Measurements from ENCODE around the gene CCDC24. TPM values are rescaled to one million over a fixed set of nuclear protein-coding genes. Genes with fewer than 3 reads are reported as not detected.

Gene CCDC24
- total and polyA plus RNA-seq, 4 donors = 0.92 to 4.2 (median 2.3) TPM

DNA sequence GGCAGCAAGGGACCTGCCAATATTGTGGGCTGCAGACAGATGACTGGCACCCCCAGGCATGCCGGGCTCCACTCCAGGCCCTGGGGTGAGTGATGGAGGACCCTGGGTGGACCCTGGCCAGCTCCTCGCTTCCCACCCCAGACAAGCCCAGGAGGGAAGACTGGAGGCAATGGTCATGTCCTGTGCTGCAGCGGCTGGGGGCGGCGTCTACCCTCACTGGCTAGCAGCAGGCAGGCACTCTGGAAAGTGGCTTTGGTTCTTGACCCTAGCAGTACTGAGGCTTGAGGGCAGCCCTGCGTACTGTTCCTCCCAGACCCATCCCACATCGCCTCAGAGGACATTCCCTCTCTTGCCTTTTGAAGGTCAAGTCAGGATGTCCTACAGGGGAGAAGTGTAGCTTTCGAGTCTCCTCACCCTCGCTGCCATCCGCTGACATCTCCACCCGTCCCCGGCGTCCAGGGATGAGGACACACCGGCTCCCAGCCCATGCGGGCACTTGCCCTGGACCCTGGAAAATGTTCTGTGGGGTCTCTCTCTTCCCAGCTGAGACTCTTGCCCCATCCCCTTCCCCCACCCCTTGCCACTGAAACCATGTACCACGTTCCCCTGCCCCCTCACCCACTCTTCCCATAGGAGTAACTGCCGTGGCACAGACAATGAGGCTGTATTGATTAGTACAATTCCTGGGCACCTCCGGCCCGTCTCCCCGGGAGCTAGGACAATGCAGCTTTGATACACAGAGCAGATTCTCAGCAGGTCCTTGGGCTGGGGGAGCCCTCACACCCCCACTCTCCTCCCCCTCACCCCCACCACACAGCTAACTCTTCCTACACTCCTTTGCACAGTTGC is 24.9 kb downstream of the CCDC24 start:
- Histone ChIP-seq H3K4me1 (ENCODE audit: control insufficient read depth in 4 of 4, insufficient read depth in 4 of 4, low read length in 3 of 4) (no peaks in the 10 kb centered on the region), H3K9me3 (ENCODE audit: control insufficient read depth in 4 of 4, low read length in 3 of 4) (no peaks in the 10 kb centered on the region), H3K27ac (ENCODE audit: low read depth in 1 of 2, low read length in 2 of 2) (no peak overlapping the region), H3K36me3 (ENCODE audit: control insufficient read depth in 4 of 4, insufficient read depth in 3 of 4, low read depth in 1 of 4, low read length in 3 of 4) (no peaks in the 10 kb centered on the region), H3K27me3 (ENCODE audit: control insufficient read depth in 4 of 4, insufficient read depth in 4 of 4, low read length in 3 of 4) (no peaks in the 10 kb centered on the region), H3K9ac (ENCODE audit: low read depth in 1 of 2, low read length in 2 of 2) (no peak overlapping the region), H3K4me3 (ENCODE audit: low read depth in 1 of 3, low read length in 3 of 3) (no peak overlapping the region)
- WGBS = 90% methylated on average over 20 of the region's 20 CpGs
- DNase-seq (ENCODE audit: low spot score) = no peak
- TF ChIP-seq YY1 (IDR thresholded peaks at IDR 0.05) (no peak), HNF4A (conservative IDR thresholded peaks at IDR 0.05) (no peak), EGR1 (IDR thresholded peaks at IDR 0.05; ENCODE audit: low read depth in 2 of 2) (no peak), TAF1 (conservative IDR thresholded peaks at IDR 0.05) (no peak), HNF4G (IDR thresholded peaks at IDR 0.05) (no peak), JUND (IDR thresholded peaks at IDR 0.05) (no peak), SP1 (IDR thresholded peaks at IDR 0.05) (no peak), FOXA1 (IDR thresholded peaks at IDR 0.05) (no peak), NR2F2 (IDR thresholded peaks at IDR 0.05) (no peak), FOXA2 (IDR thresholded peaks at IDR 0.05) (no peak), GABPA (IDR thresholded peaks at IDR 0.05 in 1 of 2, conservative IDR thresholded peaks at IDR 0.05 in 1 of 2) (no peak)
- TF ChIP-seq, protein P1, sequence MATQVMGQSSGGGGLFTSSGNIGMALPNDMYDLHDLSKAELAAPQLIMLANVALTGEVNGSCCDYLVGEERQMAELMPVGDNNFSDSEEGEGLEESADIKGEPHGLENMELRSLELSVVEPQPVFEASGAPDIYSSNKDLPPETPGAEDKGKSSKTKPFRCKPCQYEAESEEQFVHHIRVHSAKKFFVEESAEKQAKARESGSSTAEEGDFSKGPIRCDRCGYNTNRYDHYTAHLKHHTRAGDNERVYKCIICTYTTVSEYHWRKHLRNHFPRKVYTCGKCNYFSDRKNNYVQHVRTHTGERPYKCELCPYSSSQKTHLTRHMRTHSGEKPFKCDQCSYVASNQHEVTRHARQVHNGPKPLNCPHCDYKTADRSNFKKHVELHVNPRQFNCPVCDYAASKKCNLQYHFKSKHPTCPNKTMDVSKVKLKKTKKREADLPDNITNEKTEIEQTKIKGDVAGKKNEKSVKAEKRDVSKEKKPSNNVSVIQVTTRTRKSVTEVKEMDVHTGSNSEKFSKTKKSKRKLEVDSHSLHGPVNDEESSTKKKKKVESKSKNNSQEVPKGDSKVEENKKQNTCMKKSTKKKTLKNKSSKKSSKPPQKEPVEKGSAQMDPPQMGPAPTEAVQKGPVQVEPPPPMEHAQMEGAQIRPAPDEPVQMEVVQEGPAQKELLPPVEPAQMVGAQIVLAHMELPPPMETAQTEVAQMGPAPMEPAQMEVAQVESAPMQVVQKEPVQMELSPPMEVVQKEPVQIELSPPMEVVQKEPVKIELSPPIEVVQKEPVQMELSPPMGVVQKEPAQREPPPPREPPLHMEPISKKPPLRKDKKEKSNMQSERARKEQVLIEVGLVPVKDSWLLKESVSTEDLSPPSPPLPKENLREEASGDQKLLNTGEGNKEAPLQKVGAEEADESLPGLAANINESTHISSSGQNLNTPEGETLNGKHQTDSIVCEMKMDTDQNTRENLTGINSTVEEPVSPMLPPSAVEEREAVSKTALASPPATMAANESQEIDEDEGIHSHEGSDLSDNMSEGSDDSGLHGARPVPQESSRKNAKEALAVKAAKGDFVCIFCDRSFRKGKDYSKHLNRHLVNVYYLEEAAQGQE (IDR thresholded peaks at IDR 0.05) = no peak
- TF ChIP-seq, protein P2, sequence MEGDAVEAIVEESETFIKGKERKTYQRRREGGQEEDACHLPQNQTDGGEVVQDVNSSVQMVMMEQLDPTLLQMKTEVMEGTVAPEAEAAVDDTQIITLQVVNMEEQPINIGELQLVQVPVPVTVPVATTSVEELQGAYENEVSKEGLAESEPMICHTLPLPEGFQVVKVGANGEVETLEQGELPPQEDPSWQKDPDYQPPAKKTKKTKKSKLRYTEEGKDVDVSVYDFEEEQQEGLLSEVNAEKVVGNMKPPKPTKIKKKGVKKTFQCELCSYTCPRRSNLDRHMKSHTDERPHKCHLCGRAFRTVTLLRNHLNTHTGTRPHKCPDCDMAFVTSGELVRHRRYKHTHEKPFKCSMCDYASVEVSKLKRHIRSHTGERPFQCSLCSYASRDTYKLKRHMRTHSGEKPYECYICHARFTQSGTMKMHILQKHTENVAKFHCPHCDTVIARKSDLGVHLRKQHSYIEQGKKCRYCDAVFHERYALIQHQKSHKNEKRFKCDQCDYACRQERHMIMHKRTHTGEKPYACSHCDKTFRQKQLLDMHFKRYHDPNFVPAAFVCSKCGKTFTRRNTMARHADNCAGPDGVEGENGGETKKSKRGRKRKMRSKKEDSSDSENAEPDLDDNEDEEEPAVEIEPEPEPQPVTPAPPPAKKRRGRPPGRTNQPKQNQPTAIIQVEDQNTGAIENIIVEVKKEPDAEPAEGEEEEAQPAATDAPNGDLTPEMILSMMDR (IDR thresholded peaks at IDR 0.05; ENCODE audit: low read depth, low read length, missing input control) = no peak
- TF ChIP-seq, protein P3, sequence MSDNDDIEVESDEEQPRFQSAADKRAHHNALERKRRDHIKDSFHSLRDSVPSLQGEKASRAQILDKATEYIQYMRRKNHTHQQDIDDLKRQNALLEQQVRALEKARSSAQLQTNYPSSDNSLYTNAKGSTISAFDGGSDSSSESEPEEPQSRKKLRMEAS (IDR thresholded peaks at IDR 0.05) = no peak
- TF ChIP-seq, protein P4, sequence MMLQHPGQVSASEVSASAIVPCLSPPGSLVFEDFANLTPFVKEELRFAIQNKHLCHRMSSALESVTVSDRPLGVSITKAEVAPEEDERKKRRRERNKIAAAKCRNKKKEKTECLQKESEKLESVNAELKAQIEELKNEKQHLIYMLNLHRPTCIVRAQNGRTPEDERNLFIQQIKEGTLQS (IDR thresholded peaks at IDR 0.05) = no peak

DNA sequence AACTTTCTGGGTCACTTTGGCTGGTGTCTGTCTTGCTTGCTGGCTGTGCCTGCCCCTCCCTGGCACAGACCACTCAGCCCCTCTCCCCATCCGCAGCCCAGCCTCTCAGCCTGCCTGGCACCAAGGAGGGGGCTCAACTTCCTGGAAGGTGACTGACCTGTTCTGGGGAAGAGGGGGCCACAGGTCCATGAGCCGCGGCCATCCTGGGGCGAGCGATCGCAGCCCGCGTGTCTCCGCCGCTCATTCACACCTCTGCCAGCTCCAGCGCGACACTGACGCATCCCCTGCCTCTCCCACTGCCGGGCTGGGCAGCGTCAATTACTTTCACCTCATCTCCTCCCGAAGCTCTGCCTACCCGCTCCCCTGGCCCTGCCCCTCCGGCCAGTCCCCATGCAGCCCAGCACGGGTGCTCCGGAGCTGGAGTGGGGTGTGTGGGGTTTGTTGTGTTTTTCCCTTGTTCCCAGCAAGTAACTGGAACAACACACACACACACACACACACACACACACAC is 25.5 kb downstream of the CCDC24 start:
- Histone ChIP-seq H3K4me3 (ENCODE audit: low read depth in 1 of 3, low read length in 3 of 3) (no peak overlapping the region), H3K27ac (ENCODE audit: low read depth in 1 of 2, low read length in 2 of 2) (no peak overlapping the region), H3K36me3 (ENCODE audit: control insufficient read depth in 4 of 4, insufficient read depth in 3 of 4, low read depth in 1 of 4, low read length in 3 of 4) (no peaks in the 10 kb centered on the region), H3K9ac (ENCODE audit: low read depth in 1 of 2, low read length in 2 of 2) (no peak overlapping the region), H3K9me3 (ENCODE audit: control insufficient read depth in 4 of 4, low read length in 3 of 4) (no peaks in the 10 kb centered on the region), H3K27me3 (ENCODE audit: control insufficient read depth in 4 of 4, insufficient read depth in 4 of 4, low read length in 3 of 4) (no peaks in the 10 kb centered on the region), H3K4me1 (ENCODE audit: control insufficient read depth in 4 of 4, insufficient read depth in 4 of 4, low read length in 3 of 4) (no peaks in the 10 kb centered on the region)
- TF ChIP-seq, protein P3 (IDR thresholded peaks at IDR 0.05) = no peak
- TF ChIP-seq EGR1 (IDR thresholded peaks at IDR 0.05; ENCODE audit: low read depth in 2 of 2) (no peak), FOXA2 (IDR thresholded peaks at IDR 0.05) (no peak), HNF4A (conservative IDR thresholded peaks at IDR 0.05) (no peak), JUND (IDR thresholded peaks at IDR 0.05) (no peak), HNF4G (IDR thresholded peaks at IDR 0.05) (no peak), YY1 (IDR thresholded peaks at IDR 0.05) (no peak)
- TF ChIP-seq, protein P4 (IDR thresholded peaks at IDR 0.05) = no peak
- TF ChIP-seq, protein P5, sequence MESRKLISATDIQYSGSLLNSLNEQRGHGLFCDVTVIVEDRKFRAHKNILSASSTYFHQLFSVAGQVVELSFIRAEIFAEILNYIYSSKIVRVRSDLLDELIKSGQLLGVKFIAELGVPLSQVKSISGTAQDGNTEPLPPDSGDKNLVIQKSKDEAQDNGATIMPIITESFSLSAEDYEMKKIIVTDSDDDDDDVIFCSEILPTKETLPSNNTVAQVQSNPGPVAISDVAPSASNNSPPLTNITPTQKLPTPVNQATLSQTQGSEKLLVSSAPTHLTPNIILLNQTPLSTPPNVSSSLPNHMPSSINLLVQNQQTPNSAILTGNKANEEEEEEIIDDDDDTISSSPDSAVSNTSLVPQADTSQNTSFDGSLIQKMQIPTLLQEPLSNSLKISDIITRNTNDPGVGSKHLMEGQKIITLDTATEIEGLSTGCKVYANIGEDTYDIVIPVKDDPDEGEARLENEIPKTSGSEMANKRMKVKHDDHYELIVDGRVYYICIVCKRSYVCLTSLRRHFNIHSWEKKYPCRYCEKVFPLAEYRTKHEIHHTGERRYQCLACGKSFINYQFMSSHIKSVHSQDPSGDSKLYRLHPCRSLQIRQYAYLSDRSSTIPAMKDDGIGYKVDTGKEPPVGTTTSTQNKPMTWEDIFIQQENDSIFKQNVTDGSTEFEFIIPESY (IDR thresholded peaks at IDR 0.05) = no peak
- DNase-seq (ENCODE audit: low spot score) = no peak
- WGBS = 91% methylated on average over 20 of the region's 20 CpGs
